Keratinocyte (primary cell): ENCODE results near the gene SMCO2. TPM values are rescaled to one million over a fixed set of nuclear protein-coding genes. Genes with fewer than 3 reads are reported as not detected.

Experiments
- DNase-seq: peaks from one replicate; pipeline ENCODE4 v3.0.0-alpha.2; 2011; ENCODE audit warnings: low read depth, missing footprints, low spot score
- FAIRE-seq: peaks from 2 replicates; lab custom pipeline; 2011; peaks lifted over from hg19 to GRCh38; lab: Jason Lieb, UNC
- H2AFZ ChIP-seq: 2 replicates; pipeline ENCODE4 v1.6.0; 2012; ENCODE audit warnings: low read length, control low read depth, inconsistent platforms; ENCODE audit not compliant: control insufficient read depth
- H3K27ac ChIP-seq: 2 replicates; pipeline ENCODE4 v1.5.1; 2011; ENCODE audit warnings: low read length; ENCODE audit not compliant: control insufficient read depth, insufficient read depth
- H3K27me3 ChIP-seq: 3 replicates; pipeline ENCODE4 v1.6.0; 2011; ENCODE audit warnings: low read length; ENCODE audit not compliant: control insufficient read depth, insufficient read depth; ENCODE audit errors: extremely low read depth
- H3K36me3 ChIP-seq, 2 experiments: 2 replicates in 1 of 2; 3 replicates in 1 of 2; pipeline ENCODE4 v1.5.1; 2011; ENCODE audit warnings: low read length in 2 of 2, mild to moderate bottlenecking in 1 of 2; ENCODE audit not compliant: control insufficient read depth in 2 of 2, insufficient read depth in 2 of 2; ENCODE audit errors: extremely low read depth in 1 of 2
- H3K4me1 ChIP-seq: 3 replicates; pipeline ENCODE4 v1.5.1; 2011; ENCODE audit warnings: low read length; ENCODE audit not compliant: control insufficient read depth, insufficient read depth; ENCODE audit errors: extremely low read depth
- H3K4me2 ChIP-seq: 3 replicates; pipeline ENCODE4 v1.6.0; 2011; ENCODE audit warnings: low read depth, low read length; ENCODE audit not compliant: control insufficient read depth, insufficient read depth; ENCODE audit errors: extremely low read depth
- H3K4me3 ChIP-seq, 3 experiments: fragments of 200-600 bp in 1 of 3; sonication (generic) in 1 of 3; 2 replicates in 2 of 3; 3 replicates in 1 of 3; pipeline ENCODE4 v1.5.1; 2011 to 2016; ENCODE audit warnings: low read length in 3 of 3, mild to moderate bottlenecking in 3 of 3, control low read depth in 2 of 3, inconsistent platforms in 1 of 3, low read depth in 1 of 3, mixed read lengths in 1 of 3, mixed run types in 1 of 3, moderate library complexity in 1 of 3; ENCODE audit not compliant: control insufficient read depth in 2 of 3, insufficient read depth in 2 of 3; ENCODE audit errors: extremely low read depth in 1 of 3
- H3K79me2 ChIP-seq: 2 replicates; pipeline ENCODE4 v1.6.0; 2012; ENCODE audit warnings: low read length; ENCODE audit not compliant: control insufficient read depth, insufficient read depth
- H3K9ac ChIP-seq: 3 replicates; pipeline ENCODE4 v1.6.0; 2011; ENCODE audit warnings: low read length; ENCODE audit not compliant: control insufficient read depth, insufficient read depth; ENCODE audit errors: extremely low read depth
- H3K9me1 ChIP-seq: 3 replicates; pipeline ENCODE4 v1.6.0; 2011; ENCODE audit warnings: low read length; ENCODE audit not compliant: control insufficient read depth, insufficient read depth; ENCODE audit errors: extremely low read depth
- H3K9me3 ChIP-seq: 2 replicates; pipeline ENCODE4 v1.5.1; 2012; ENCODE audit warnings: low read depth, low read length; ENCODE audit not compliant: control insufficient read depth
- H4K20me1 ChIP-seq: 3 replicates; pipeline ENCODE4 v1.6.0; 2011; ENCODE audit warnings: low read length; ENCODE audit not compliant: control insufficient read depth, insufficient read depth; ENCODE audit errors: extremely low read depth
- EZH2 ChIP-seq: IDR thresholded peaks from one replicate; pipeline ENCODE4 v1.6.1; 2012; ENCODE audit warnings: inconsistent platforms, mild to moderate bottlenecking, low read length, moderate library complexity
- dilution Hi-C: fragments of 300-500 bp; cut with MboI; formaldehyde crosslinking; loops from one replicate; pipeline ENCODE4 v1.7.0; 2020; ENCODE audit warnings: low sequenced_read_pairs; ENCODE audit not compliant: extremely low pct_ligation_motif_present
- polyA plus RNA-seq, 5 experiments: library from polyadenylated mRNA; depleted of rRNA in 3 of 5; stranded (reverse) in 3 of 5; stranded (forward) in 1 of 5; unstranded in 1 of 5; fragments of >200 nt; gene quantifications; 1 replicate in 1 of 5; 2 replicates in 3 of 5; 3 replicates in 1 of 5; pipeline versions ENCODE4 v1.2.1 to v1.2.3, GENCODE V29; 2011 to 2012; ENCODE audit warnings: missing spikeins in 2 of 5, low read depth in 1 of 5, low replicate concordance in 1 of 5
- TF ChIP-seq, protein P1 (sequence below), 3 experiments: IDR thresholded peaks in 1 of 3; conservative IDR thresholded peaks in 1 of 3; optimal IDR thresholded peaks in 1 of 3; 2 replicates in 2 of 3; 3 replicates in 1 of 3; pipeline versions ENCODE3 to v1.5.1; 2011; ENCODE audit warnings: low read length in 3 of 3, mild to moderate bottlenecking in 3 of 3, moderate library complexity in 2 of 3, control low read depth in 1 of 3, inconsistent platforms in 1 of 3; ENCODE audit not compliant: insufficient read depth in 2 of 3; ENCODE audit errors: extremely low read depth in 1 of 3

Gene SMCO2
- polyA plus RNA-seq, 1 donor (not counting 4 experiments of a cell fraction or from before 2014, with no cell fraction given) = 0.49 TPM

DNA sequence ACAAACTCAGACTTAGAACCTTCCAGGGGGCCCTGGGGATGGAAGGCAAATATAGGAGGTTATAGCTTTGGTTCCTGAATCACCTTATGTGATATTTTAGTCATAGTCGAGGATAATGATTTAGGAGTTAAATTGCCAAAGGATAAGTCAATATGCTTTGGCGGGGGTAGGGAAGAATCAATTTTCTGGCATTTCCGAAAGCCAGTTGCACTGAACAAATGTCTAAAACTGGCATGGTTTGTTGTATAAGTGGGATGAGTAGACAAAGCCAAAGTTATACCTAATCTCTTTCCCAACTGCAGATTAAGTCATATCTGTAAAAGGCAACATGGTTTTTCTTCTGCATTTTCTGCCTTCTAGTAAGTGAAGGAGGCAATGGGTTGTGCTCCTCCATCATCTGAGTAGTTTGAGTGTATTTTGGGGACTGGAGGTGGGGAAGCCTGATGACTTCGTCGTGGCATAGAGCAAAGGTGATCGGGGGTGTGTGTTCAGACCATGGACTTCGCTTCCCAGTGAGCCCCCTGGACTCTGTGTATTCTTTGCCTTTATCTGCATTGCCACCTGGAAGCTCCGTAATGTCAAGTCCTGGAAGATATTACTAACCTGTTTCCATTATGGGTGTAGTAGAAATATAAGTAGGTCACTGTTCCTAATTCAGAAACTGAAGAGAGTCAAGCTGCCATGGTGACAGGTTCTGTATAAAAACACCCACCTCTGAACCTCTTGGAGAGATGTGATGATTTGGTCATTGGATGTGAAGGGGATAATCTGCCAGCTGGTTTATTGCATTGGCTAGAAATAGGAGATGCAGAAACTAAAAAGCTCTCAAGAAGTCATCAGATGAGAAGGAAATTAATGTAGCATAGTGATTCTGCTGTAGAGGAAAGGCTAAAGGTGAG lies 102.0 kb downstream of the SMCO2 start:
- Histone ChIP-seq H3K4me1 (peaks cover 68% of the 10 kb centered on the region), H3K79me2 (peaks cover 85% of the 10 kb centered on the region), H3K9me3 (no peaks in the 10 kb centered on the region), H3K9me1 (peaks cover 2% of the 10 kb centered on the region), H3K27me3 (no peaks in the 10 kb centered on the region), H3K36me3 (peaks cover 0 to 4% of the 10 kb centered on the region in 2 experiments), H3K4me2 (peak overlapping the region; percentile 93), H2AFZ (no peak overlapping the region), H3K27ac (peak overlapping the region; percentile 94), H3K9ac (peak overlapping the region; percentile 22), H4K20me1 (no peaks in the 10 kb centered on the region), H3K4me3 (peak overlapping the region in 2 of 3 experiments; percentile 40 to 49)
- FAIRE-seq (peak; percentile 46), DNase-seq (no peak)
- dilution Hi-C loops = no loop called here
- TF ChIP-seq, protein P1, sequence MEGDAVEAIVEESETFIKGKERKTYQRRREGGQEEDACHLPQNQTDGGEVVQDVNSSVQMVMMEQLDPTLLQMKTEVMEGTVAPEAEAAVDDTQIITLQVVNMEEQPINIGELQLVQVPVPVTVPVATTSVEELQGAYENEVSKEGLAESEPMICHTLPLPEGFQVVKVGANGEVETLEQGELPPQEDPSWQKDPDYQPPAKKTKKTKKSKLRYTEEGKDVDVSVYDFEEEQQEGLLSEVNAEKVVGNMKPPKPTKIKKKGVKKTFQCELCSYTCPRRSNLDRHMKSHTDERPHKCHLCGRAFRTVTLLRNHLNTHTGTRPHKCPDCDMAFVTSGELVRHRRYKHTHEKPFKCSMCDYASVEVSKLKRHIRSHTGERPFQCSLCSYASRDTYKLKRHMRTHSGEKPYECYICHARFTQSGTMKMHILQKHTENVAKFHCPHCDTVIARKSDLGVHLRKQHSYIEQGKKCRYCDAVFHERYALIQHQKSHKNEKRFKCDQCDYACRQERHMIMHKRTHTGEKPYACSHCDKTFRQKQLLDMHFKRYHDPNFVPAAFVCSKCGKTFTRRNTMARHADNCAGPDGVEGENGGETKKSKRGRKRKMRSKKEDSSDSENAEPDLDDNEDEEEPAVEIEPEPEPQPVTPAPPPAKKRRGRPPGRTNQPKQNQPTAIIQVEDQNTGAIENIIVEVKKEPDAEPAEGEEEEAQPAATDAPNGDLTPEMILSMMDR (optimal IDR thresholded peaks at IDR 0.05 in 1 of 3, IDR thresholded peaks at IDR 0.05 in 1 of 3, conservative IDR thresholded peaks at IDR 0.05 in 1 of 3; ENCODE audit: extremely low read depth in 1 of 3, insufficient read depth in 2 of 3, low read length in 3 of 3) = no peak
- TF ChIP-seq EZH2 = no peak

DNA sequence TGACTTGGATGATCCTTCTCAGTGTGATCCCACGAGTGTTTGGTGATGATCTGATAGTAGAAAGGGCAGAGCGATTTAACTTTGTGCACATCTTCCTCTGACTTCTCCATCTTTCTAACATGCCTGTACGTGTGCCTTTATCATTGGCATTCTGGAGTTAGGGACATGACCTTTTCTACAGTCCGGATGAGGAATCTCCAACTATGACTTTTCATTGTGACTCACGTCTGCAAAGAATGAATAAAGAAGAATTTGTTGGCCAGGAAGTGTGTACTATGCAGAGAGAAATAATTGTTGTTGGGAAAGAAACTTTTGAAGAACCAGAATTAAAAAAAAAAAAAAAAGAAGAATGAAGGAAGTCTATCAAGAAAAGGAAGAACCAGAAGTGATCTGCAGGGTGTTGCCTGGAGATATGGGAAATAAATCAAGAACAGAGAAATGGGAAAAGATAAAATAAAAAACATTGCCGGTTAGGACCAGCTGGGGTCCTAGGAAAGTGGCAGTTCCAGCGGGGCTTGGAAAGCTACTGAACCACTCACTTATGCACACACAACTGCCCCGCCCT lies 102.8 kb downstream of the SMCO2 start:
- TF ChIP-seq, protein P1 (optimal IDR thresholded peaks at IDR 0.05 in 1 of 3, IDR thresholded peaks at IDR 0.05 in 1 of 3, conservative IDR thresholded peaks at IDR 0.05 in 1 of 3; ENCODE audit: extremely low read depth in 1 of 3, insufficient read depth in 2 of 3, low read length in 3 of 3) = no peak
- no peak for TF ChIP-seq EZH2
- Histone ChIP-seq H3K9me1 (peaks cover 2% of the 10 kb centered on the region), H3K4me2 (peak overlapping the region; percentile 93), H3K4me3 (peak overlapping the region; percentile 7 to 49 (median 40)), H3K79me2 (peaks cover 85% of the 10 kb centered on the region), H3K27ac (peak overlapping the region; percentile 94), H3K27me3 (no peaks in the 10 kb centered on the region), H3K36me3 (peaks cover 0 to 5% of the 10 kb centered on the region in 2 experiments), H3K9ac (peak overlapping the region; percentile 69), H3K9me3 (no peaks in the 10 kb centered on the region), H4K20me1 (no peaks in the 10 kb centered on the region), H3K4me1 (peaks cover 74% of the 10 kb centered on the region), H2AFZ (no peak overlapping the region)
- FAIRE-seq = peak; percentile 91
- dilution Hi-C loops = no loop called here
- no peak for DNase-seq
